NCI-H748 (cell line): ENCODE measurements around the gene HES6.
A peak's percentile ranks its signal among the peaks of the same experiment; 100 is the strongest.

Source experiments
- DNase-seq: peaks from one replicate; lab custom pipeline; 2025; ENCODE audit not compliant: unreplicated experiment; lab: John Stamatoyannopoulos, UW

Gene HES6

DNA sequence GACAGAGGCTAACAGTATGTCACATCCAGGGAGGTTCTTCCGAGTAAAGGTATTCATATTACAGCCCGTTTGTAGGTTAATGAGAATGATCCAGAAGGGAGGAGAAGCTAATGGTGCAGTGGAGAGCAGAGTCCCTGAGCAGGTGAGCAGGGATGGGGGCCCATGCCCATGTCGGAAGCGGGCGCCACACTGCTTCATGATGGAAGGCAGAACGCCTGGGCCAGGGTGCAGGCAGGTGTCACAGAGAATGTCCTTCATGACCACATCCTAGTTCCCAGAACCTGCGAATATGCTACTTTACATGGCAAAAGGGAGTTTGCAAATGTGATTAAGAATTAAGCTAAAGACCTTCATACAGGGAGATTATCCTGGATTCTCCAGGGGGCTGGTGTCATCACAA lies 4.0 kb downstream of the HES6 start:
- DNase-seq, result no peak

DNA sequence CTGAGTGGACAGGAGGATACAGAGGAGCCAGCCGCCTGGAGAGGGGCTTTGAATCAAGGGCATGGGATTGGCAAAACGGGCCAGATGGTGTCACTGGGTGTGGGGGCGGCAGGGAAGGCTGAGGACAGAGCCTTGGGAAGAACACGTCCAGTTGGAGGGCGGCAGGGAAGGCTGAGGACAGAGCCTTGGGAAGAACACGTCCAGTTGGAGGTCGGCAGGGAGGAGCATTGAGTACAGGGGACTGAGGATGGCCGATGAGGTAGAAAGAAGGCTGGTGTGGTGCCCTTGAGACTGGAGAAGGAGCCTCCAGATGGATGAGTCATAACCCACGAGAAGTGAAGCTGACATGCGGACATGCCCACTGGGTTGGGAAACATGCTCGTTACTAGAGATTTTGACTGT lies 4.5 kb downstream of the HES6 start:
- no peak for DNase-seq

DNA sequence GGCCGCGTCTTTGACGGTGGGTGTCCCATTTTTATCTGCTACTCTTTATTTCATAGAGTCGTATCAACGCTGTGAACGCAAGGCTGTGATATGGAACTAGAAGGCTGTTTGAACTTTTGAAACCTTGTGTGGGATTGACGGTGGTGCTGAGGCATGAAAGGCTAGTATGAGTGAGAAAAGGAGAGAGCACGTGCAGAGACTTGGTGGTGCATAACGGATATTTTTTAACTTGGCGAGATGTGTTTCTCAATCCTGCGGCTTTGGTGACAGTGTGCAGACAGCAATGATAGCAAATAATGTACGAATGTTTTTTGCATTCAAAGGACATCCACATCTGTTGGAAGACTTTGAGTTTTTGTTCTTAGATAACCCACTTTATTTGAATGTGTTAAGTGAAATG lies 6.2 kb downstream of the HES6 start:
- no peak for DNase-seq

DNA sequence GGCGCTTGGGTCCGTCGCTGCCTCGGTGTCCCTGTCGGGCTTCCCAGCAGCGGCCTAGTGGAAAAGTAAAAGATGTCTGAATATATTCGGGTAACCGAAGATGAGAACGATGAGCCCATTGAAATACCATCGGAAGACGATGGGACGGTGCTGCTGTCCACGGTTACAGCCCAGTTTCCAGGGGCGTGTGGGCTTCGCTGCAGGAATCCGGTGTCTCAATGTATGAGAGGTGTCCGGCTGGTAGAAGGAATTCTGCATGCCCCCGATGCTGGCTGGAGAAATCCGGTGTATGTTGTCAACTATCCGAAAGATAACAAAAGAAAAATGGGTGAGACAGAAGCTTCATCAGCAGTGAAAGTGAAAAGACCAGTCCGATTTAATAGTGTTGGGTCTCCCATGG lies 8.0 kb downstream of the HES6 start:
- DNase-seq, result no peak

DNA sequence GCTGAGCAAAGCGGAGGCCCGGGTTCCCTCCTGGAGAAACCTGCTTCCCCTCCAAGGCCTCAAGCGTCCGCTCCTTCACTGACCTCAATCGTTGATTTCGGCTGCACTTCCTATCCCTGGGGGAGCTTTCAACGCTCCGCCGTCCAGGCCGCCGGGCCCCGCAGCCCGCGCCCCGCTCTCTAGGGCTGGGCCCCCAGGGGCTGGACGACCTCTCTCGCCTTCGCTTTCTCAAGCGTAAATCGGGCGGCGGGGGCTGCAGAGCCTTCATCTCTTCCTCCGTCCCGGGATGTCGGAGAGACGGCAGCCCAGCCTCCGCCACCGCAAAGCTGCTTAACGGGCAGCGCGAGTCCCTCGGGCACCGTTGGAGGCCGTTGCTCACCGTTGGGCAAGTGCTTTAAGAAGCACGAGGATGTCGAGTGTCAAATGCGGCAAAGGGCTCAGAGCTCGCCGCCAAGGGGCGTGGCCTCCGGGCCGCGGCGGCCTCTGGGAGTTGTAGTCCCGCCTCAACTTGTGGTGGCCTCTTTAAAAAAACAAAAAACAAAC lies 8.5 kb downstream of the HES6 start:
- DNase-seq, result no peak

DNA sequence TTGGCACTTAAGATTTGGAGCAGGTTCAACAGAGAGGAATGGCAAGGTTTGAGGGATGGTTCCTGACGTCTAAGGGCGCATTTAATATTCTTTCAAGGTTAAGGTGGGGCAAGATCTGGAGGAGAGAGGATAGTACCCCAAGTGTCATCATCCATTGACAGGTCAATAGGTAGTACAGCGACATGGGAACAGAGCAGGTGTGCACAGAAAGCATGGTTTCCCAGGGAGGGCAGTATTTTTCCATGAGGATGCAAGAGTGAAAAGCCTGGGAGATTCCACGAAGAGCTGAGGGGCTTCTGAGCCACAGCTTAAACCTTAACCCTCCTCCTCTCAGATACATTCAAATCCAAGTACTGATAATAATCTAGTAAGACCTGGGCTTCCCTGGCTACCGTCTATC lies 9.1 kb downstream of the HES6 start:
- DNase-seq, result no peak

DNA sequence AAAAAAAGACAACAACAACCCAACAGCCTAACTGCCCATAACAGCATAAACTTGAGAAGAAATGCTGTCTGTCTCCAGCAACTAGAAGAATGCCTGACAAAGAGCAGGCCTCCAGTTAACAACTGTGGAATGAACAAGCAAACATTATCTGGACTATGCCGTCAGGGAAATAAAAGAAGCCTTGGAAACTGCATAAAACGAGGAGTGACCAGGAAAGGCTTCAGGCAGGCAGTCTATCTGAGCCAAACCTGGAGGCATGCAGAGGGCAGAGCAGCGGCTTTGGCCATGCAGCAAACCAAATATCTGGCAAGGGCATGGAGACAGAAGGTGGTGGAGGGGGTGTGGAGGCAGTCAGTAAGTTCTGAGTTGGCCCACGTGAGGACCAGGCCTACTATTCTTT lies 11.1 kb downstream of the HES6 start:
- no peak for DNase-seq

DNA sequence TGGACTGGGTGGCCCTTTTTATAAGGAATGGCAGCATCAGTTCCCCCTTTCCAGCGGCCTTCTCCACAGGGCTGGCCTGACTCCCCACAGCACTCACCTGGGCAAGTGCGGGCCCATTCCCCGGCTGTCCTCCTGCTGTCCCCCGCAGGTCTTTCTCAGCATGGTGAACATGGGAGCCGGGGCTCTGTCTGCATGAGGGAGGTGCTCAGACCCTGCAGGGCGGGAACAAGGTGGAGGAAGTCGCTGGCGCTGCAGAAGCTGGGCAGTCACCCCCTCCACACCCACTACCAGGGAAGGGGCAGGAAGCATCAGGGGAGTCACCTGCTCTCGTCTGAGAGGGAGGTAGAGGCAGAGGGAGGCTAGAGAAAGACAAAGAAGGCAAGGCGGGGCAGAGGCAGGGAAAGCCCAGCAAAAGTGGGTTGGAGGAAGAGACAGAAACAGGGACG lies 12.2 kb downstream of the HES6 start:
- DNase-seq, result no peak

DNA sequence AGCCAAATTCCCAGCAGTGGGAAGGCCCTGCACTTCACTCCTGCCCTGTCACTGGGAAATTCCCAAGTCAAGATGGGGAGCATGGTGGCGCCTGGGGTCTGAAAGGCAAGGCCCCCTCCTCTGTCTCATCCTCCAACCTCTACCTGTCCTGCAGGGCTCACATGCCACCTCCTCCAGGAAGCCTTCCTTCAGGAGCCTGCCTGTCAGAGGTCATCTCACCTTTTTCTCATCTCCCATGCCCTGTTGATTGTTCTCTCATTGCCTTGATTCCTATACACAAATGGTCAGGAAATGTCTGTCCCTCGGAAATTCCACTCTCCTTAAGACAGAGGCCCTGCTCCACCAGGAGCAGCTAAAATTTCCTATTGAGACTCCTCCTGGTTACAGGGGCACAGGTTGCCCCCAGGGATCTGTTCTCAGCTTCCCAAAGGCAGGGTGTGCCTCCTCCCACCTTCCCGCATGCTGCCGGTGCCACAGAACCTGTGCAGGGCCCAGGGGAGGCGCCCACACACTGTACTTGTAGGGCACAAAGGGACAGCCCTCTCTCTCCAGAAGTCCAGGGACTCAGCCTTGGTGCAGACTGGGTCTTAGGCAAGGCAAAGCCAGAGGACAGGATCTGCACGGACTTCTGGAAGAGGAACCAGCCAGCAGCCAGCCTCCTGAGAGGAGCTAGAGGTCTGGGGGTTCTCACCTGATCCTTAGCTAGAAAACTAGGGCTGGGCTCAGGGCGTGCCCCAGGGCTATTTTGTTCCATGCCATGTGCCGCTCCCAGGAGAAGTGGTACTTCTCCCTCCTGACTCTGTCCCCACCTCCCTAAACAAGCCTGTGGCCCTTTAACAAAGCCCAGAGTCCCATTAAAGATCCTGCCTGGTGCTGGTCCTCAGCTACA lies 12.9 kb downstream of the HES6 start:
- DNase-seq, result no peak

DNA sequence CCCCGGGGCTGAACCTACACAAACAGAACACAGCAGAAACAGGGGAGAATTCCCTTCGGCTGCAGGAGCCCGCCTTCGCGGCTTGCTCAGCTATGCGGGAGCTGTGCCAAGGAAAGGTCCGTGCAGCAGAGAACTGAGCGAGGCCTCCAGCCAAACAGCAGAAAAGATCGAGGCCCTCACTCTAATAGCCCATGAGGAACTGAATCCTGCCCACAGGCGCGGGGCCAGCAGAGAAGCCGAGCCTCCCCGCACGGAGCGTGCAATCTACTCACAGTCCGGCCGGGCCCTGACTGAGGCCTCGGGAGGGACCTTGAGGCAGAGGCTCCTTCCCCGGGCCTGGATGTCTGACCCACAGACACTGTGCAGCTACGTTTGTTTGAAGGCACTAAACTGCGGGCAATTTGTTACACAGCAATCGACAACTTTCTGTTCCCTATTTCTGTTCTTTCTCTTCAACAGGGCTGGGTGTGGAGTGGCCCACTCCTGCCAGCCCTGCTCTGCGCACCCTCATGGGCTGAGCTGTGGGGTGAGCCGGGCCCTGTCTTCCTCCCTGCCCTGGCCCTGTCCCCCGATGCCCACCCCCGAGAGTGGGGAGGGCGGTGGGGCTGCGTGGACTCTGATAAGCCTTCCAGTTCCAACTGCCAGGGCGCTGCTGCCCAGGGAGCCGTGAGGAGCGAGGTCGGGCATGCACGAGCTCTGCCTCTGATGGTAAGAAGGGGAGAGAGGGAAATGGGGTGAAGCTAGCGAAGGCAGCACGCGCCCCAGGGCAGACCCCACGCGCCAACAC lies 13.7 kb downstream of the HES6 start:
- DNase-seq, result no peak

DNA sequence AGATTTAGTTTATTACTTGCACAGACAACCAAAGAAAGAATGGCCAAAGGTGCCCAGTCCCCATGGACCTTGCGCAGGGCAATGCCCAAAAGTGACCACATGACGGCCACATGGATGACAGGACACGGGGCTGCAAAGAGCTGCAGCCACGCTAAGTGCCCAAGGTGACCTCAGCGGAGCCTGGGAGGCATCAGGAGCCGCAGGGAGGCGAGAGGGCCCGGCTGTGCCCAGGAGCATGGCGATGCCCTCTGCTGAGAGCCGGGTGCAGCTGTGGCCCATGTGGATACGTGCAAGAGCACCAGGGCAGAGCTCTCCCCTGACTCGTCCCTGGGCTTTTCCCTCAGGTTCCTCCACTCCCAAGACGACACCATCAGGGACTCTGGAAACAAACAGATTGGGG lies 14.7 kb downstream of the HES6 start:
- no peak for DNase-seq

DNA sequence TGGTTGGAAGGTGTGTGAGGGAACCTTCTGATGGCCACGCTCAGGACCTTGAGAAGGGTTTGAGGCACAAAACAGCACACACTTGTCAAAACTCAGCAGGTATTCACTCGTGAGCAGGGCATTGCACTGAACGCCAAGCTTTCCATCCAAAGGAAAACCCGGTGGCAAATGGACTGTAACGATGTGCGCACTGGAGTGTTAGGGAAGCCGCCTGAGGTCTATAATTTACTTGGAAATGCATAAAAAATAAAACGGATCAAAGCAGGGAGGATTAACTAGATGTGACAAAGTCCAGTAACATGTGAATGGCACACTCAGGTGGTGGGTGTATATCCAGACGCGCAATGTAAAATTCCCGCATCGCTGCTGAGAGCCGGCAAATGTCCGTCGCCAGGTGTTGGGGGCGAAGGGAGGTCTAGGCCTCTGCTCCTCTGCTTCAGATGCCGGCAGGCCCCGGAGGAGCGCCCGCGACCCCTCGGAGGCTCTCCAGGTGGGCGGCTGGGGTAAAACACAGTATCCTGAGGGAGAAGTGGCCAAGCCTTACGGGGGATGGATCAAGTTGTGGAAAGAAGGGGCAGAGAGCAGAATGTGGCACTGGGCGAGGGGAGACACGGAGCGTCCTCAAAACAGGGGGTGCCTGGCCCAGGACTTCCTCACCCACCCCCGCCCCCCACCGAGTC lies 15.3 kb downstream of the HES6 start:
- DNase-seq, result no peak

DNA sequence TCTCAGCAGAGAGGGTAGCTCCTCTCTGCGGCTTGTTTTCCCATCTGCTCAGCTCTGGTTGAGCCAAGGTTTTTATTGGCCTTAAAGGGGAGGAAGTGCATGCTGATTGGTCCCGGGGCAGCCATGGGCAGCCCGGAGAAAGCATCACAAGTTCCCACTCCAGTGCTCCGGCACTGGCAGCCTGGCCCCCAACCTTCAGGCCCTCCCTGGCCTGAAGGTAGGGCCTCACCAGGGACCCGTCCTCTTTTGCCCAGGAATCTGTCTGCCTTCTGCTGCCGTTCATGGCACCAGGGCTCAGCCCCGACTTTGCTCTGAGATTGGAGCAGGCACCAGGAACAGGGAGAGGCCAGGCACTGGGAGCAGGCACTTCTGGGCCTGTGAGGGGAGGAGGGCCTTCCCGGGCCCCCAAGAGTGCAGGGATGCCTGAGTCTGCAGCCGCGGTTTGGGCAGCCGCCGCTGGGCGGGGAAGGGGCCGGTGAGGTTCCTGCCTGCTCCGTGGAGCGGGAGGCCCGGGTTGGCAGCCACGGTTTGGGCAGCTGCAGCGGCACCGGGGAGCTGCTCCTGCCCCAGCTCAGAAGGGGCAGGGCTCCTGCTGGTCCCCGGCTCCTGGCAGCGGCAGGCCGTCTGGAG lies 18.8 kb downstream of the HES6 start:
- DNase-seq, result peak; percentile 79

DNA sequence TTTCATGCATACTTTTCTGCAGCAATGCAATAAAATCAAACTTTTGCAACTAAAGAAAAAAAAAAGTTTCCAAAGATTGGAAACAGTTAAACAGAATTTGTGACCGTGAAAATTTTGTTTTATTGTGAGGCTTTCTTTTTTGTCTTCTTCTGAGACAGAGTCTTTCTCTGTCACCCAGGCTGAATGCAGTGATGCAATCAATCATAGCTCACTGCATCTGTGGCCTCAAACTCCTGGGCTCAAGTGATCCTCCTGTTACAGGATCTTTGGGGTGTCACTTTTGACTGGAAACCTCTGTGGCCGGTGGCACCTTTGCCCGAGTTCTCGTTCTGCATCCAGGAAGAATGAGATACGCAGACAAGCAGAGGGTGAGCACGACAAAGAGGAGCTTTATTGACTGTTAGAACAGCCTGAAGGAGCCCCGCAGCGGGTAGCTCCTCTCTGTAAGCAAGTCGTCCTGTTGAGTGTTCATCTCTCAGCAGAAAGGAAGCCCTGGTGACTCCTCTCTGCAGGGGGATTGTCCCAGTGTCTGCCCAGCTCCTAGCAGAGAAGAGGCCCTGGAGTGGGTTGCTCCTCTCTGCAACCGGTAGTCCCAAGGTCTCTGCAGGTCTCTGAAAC lies 19.5 kb downstream of the HES6 start:
- no peak for DNase-seq

DNA sequence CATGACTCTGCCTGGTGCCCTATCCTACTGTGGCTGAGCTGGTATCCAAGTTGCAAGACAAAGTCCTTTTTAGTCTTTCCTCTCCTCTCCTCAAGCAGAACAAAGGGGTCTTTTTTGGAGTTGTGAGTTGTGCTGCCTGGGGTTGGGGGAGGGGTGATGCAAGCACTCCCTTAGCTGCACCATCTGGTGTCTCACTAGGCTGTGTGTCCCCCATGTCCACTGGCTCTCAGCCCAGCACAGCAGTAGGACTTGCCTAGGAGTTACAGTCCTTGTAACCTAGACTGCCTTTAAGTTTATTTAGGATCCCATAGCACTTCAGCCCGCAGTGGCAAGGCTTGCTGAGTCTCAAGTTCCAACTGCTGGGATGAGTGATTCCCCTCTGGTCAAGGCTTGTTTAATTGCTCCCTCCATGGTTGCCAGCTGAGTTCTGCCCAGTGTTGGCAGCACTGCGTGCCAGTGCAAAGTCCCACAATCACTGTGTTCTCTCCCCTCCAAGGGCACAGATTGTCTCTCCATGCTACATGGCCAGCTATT lies 23.1 kb downstream of the HES6 start:
- no peak for DNase-seq

DNA sequence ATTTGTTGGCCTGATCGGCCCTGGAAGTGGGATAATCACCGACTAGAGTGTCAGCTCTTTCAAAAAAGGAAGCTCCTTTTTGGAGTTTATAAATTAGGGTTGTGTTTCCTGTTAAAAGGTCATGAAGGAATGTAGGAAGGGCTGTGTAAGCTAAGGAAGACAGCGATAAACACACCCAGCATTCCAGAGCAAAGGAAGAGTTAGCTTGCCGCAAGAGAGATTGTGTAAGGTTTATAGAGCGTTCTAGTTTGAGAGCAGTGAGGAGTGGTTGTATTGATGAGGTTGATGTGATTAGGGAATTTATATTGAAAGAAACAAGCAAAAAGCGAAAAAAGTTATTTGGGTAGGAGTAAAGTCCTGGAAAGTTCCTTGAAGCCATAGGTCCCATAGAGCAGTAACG lies 32.8 kb downstream of the HES6 start:
- no peak for DNase-seq

DNA sequence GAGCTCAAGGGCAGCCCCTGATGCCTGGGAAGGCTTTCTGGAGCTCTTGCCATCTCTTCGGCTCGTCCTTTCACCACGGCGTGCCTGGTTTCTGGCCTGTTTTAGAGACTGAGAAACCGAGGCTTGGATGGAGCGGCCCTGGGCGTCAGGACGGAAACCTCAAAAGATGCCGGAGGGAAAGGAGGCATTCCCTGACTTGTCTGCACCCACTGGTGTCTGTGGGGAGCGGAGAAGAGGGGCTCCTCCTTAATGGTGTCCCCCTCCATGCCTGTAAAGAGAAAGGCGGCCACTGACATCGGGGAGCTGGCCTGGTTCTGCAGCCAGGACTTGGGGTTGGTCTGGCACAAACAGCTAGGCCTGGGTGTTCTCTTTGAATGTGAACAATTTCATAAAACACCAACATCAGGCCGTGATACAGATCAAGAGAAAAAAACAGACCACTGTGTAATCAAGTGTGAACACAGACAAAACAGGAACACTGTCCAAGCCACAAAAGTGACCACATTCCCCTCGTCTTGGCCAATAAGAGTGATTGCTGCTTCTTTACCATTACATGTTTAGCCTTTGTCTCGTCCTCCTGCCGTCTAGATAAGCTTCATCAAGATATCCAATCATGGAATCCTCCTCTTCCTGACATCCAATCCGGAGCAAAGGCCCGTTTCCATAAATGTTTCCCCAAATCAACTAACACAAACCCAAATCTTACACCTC lies 35.7 kb downstream of the HES6 start:
- no peak for DNase-seq

DNA sequence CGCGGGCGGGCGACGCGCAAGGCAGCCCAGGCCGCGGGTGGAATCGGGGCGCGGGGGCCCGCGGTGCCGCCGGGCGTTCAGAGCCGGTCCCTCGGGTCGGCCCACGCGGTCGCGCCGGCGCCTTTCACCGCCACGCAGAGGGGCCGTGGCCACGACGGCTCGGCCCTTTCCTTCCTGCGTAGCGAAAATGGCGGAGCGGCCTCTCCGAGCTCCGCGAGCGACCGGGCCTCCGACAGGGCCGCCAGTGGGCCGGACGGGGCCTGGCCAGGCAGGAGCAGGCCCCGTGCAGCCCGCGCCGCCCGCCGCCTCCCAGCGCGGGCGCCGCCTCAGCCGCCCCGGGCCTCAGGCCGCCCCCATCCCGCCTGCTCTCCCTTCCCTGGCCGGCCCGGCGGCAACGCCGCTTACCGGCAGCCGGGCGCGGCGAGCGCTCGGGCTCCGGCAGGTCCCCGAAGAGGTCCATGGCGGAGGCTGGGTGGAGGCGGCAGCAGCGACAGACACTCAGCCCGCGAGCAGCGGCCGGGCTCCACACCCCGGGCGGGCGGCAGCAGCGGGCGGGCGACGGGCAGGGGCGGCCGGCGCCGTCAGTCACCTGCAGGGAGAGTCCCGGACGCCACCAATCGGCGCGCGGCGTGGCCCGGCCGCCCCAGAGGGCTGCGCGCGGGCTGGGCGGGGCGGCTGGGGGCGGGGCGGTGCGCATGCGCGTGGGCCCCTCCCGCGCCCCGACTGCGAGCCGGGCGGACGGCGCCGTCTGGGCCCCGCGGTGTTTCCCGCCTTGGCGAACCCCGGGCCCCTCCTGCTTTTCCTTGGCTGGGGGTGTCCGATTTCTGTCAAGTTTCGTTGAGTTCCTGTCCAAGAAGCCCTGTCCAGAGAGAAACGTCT lies 36.5 kb downstream of the HES6 start, which contains the start of gene ILKAP:
ILKAP (minus strand) TSS at position 602 of the 879 bp plus-strand sequence; CDS start at position 460, 142 bp downstream.
- DNase-seq, result peak; percentile 90
